Daoy (cell line): ENCODE data around the gene ARL6IP5. TPM values are rescaled to one million over a fixed set of nuclear protein-coding genes. Genes with fewer than 3 reads are reported as not detected.

Experiments used
- DNase-seq: peaks from one replicate; pipeline ENCODE4 v3.0.0-alpha.2; 2015; ENCODE audit warnings: low read depth
- total RNA-seq: library from RNA; depleted of rRNA; stranded (reverse); fragments of >200 nt; shearing (Covaris generic); gene quantifications from 2 replicates; pipeline ENCODE4 v1.2.3, GENCODE V29; 2014

The ARL6IP5 gene
- total RNA-seq, 1 experiment from 2014 or later = 36.2 TPM

GRCh38 chr3:69085833-69086722 is 1.3 kb downstream of the ARL6IP5 start:
- peak; percentile 93 for DNase-seq

- no peak for DNase-seq
Measured at GRCh38 chr3:69087030-69087791, 2.5 kb downstream of the ARL6IP5 start.

GRCh38 chr3:69088063-69088462 is 3.3 kb downstream of the ARL6IP5 start:
- no peak for DNase-seq

- DNase-seq = no peak
Measured at GRCh38 chr3:69090021-69090420, 5.3 kb downstream of the ARL6IP5 start.

GRCh38 chr3:69091389-69092029 is 6.8 kb downstream of the ARL6IP5 start:
- DNase-seq = no peak

- no peak for DNase-seq
Measured at GRCh38 chr3:69092030-69092516, 7.3 kb downstream of the ARL6IP5 start.

- DNase-seq = peak; percentile 13
Measured at GRCh38 chr3:69094467-69095205, 9.9 kb downstream of the ARL6IP5 start.

- DNase-seq = no peak
Measured at GRCh38 chr3:69095636-69096035, 10.9 kb downstream of the ARL6IP5 start.

- DNase-seq = no peak
Measured at GRCh38 chr3:69096299-69096698, 11.6 kb downstream of the ARL6IP5 start.

GRCh38 chr3:69097407-69098086 is 12.8 kb downstream of the ARL6IP5 start:
- no peak for DNase-seq

- DNase-seq = no peak
Measured at GRCh38 chr3:69099576-69099975, 14.8 kb downstream of the ARL6IP5 start.

GRCh38 chr3:69102384-69102783 is 17.6 kb downstream of the ARL6IP5 start:
- no peak for DNase-seq

- no peak for DNase-seq
Measured at GRCh38 chr3:69103123-69103522, 18.4 kb downstream of the ARL6IP5 start.

GRCh38 chr3:69104586-69104985 is 19.8 kb downstream of the ARL6IP5 start:
- DNase-seq = no peak

- no peak for DNase-seq
Measured at GRCh38 chr3:69105320-69105719, 20.6 kb downstream of the ARL6IP5 start.

GRCh38 chr3:69107841-69108240 is 23.1 kb downstream of the ARL6IP5 start:
- no peak for DNase-seq

GRCh38 chr3:69108811-69109210 is 24.1 kb downstream of the ARL6IP5 start:
- DNase-seq = no peak

- DNase-seq = no peak
Measured at GRCh38 chr3:69110941-69111546, 26.3 kb downstream of the ARL6IP5 start.

GRCh38 chr3:69113536-69113935 is 28.8 kb downstream of the ARL6IP5 start:
- no peak for DNase-seq

GRCh38 chr3:69115731-69116130 is 31.0 kb downstream of the ARL6IP5 start:
- no peak for DNase-seq
